HL-60 (cell line): ENCODE results near the gene CNBP.

ENCODE experiments used
- DNase-seq, 2 experiments: peaks; one replicate each; pipeline ENCODE4 v3.0.0-alpha.2; 2010 to 2020; ENCODE audit warnings: low read depth in 1 of 2, low spot score in 1 of 2
- H3K27ac ChIP-seq: fragments of 250-450 bp; sonication (Bioruptor Pico); replicated peaks from 2 replicates; pipeline ENCODE4 v1.5.1; 2020; ENCODE audit warnings: mild to moderate bottlenecking, moderate library complexity
- H3K27me3 ChIP-seq: fragments of 250-450 bp; sonication (Bioruptor Pico); 2 replicates; pipeline ENCODE4 v1.5.1; 2021; ENCODE audit warnings: mild to moderate bottlenecking, moderate library complexity; ENCODE audit not compliant: insufficient read depth, poor library complexity, severe bottlenecking
- H3K4me3 ChIP-seq: replicated peaks from 2 replicates; pipeline ENCODE4 v1.5.1; 2011; ENCODE audit warnings: mild to moderate bottlenecking, control low read depth, low read length; ENCODE audit not compliant: insufficient read depth
- GABPA ChIP-seq: IDR thresholded peaks from 2 replicates; pipeline ENCODE4 v1.6.1; 2012; ENCODE audit warnings: low read depth
- POLR2AphosphoS5 ChIP-seq: IDR thresholded peaks from 2 replicates; pipeline ENCODE4 v1.6.1; 2012; ENCODE audit warnings: low read depth
- SPI1 ChIP-seq: IDR thresholded peaks from 2 replicates; pipeline ENCODE4 v1.6.1; 2012; ENCODE audit warnings: low read depth, mild to moderate bottlenecking, borderline replicate concordance
- TF ChIP-seq, protein P1 (sequence below): IDR thresholded peaks from one replicate; pipeline ENCODE4 v1.5.1; 2011; ENCODE audit warnings: low read length, control low read depth, inconsistent platforms; ENCODE audit not compliant: insufficient read depth
- TF ChIP-seq, protein P2 (sequence below): IDR thresholded peaks from 2 replicates; pipeline ENCODE4 v1.6.1; 2012; ENCODE audit warnings: low read depth; ENCODE audit not compliant: insufficient replicate concordance

CNBP gene

DNA sequence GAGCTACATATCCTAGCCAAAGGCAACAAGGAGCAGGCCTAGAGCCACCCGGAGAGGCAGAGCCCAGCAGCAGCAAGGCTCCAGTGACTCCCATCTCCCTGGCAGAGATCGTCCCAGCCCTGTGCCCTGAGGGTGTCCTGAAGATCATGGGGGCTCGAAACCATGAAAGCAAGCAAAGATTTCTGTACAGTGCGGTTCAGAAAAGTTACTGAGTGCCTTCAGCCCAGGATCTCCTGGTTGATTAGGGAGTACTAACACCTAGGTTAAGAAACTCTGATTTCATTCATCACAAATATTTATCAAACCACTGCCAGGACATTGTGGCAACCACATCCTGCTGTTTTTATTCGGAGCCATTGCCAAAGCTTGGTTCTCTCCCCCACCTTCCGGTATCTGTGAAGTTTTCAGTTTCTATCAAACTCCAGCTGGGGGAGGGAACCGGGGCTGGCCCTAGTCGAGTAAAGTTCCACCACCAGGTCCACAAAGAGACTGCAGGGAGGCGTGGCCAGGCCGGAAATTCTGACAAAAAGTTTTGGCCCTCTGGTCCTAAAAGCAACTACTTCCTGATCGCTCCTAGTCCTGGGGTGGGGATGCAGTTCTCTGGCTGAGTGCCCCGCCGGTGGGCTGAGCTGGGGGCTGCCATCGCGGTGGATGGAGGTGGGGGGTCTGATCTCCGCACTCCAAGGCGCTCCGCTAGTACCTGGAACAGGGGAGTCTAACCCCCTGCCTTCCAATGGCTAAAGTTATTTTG is 63.3 kb downstream of the CNBP start:
- Histone ChIP-seq H3K27me3 (no peaks in the 10 kb centered on the region), H3K4me3 (peak overlapping the region; percentile 66), H3K27ac (peak overlapping the region; percentile 87)
- DNase-seq, result peak; percentile 84 to 98
- TF ChIP-seq SPI1 (peak; percentile 16; the same call in 1 of the 2 replicates), GABPA (peak; percentile 62; the same call in 1 of the 2 replicates), POLR2AphosphoS5 (peak; percentile 82)
- TF ChIP-seq, protein P1, sequence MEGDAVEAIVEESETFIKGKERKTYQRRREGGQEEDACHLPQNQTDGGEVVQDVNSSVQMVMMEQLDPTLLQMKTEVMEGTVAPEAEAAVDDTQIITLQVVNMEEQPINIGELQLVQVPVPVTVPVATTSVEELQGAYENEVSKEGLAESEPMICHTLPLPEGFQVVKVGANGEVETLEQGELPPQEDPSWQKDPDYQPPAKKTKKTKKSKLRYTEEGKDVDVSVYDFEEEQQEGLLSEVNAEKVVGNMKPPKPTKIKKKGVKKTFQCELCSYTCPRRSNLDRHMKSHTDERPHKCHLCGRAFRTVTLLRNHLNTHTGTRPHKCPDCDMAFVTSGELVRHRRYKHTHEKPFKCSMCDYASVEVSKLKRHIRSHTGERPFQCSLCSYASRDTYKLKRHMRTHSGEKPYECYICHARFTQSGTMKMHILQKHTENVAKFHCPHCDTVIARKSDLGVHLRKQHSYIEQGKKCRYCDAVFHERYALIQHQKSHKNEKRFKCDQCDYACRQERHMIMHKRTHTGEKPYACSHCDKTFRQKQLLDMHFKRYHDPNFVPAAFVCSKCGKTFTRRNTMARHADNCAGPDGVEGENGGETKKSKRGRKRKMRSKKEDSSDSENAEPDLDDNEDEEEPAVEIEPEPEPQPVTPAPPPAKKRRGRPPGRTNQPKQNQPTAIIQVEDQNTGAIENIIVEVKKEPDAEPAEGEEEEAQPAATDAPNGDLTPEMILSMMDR, result no peak
- TF ChIP-seq, protein P2, sequence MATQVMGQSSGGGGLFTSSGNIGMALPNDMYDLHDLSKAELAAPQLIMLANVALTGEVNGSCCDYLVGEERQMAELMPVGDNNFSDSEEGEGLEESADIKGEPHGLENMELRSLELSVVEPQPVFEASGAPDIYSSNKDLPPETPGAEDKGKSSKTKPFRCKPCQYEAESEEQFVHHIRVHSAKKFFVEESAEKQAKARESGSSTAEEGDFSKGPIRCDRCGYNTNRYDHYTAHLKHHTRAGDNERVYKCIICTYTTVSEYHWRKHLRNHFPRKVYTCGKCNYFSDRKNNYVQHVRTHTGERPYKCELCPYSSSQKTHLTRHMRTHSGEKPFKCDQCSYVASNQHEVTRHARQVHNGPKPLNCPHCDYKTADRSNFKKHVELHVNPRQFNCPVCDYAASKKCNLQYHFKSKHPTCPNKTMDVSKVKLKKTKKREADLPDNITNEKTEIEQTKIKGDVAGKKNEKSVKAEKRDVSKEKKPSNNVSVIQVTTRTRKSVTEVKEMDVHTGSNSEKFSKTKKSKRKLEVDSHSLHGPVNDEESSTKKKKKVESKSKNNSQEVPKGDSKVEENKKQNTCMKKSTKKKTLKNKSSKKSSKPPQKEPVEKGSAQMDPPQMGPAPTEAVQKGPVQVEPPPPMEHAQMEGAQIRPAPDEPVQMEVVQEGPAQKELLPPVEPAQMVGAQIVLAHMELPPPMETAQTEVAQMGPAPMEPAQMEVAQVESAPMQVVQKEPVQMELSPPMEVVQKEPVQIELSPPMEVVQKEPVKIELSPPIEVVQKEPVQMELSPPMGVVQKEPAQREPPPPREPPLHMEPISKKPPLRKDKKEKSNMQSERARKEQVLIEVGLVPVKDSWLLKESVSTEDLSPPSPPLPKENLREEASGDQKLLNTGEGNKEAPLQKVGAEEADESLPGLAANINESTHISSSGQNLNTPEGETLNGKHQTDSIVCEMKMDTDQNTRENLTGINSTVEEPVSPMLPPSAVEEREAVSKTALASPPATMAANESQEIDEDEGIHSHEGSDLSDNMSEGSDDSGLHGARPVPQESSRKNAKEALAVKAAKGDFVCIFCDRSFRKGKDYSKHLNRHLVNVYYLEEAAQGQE, result peak; percentile 46

DNA sequence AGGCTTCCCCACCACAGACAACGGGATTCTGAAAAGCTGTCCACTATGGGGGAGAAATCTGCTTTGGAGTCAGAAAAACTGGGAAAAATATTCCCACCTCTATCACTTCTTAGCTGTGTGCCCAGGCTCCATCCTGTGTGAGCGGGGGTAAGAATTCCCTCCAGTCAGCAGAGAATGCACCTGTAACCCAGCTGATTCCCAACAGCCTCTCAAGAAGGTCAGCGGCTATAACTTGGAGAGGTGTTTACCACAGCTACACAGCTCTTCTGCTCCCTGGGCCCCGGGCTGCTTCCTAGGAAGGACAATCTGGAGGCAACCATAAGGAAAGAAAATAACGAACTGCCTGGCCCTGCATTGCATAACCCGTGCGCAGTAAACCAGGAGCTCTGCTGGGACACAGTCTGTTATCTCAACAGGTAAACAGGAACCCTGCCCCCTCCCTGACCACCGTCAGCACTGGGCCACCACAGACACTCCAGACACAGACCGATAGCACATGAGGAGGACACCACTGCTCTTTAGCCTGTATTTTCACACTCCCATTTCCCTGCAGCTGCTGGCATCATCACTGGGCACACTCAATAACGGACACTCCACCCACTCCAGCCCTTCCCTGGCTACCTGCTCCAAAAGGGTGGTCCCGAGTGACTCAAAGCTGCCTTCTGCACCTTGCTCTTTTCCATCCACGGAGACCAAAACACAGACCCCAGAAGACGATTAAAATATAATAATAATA is 64.2 kb downstream of the CNBP start:
- TF ChIP-seq SPI1, result no peak
- no peak for TF ChIP-seq POLR2AphosphoS5
- TF ChIP-seq GABPA, result no peak
- TF ChIP-seq, protein P2, result no peak
- Histone ChIP-seq H3K27ac (peak overlapping the region; percentile 87), H3K27me3 (no peaks in the 10 kb centered on the region), H3K4me3 (peak overlapping the region; percentile 66)
- DNase-seq, result peak; percentile 32 to 44

DNA sequence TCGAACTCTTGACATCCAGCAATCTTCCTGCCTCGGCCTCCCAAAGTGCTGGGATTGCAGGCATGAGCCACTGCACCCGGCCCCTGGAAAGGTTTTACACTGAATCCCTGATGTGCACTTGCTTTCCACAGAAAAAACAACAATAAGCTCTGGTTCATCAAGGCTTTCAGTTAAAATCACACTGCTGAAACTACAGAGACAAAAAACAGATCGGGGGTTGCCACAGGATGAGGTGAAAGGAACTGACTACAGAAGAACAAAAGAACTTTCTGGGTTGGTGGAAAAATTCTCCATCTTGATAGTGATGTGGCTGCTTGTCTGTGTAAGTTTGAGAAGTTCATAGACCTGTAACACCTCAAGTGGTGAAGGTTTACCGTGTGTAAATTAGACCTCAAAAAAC is 65.0 kb downstream of the CNBP start:
- TF ChIP-seq, protein P2, result no peak
- TF ChIP-seq SPI1 (no peak), GABPA (no peak)
- TF ChIP-seq, protein P1, result no peak
- Histone ChIP-seq H3K27ac (peak overlapping the region; percentile 87; the same call in 1 of the 2 replicates), H3K27me3 (no peaks in the 10 kb centered on the region), H3K4me3 (no peak overlapping the region)
- no peak for DNase-seq
